Endodermal cell (in vitro differentiated cells): ENCODE results near the gene ASTL. TPM values are rescaled to one million over a fixed set of nuclear protein-coding genes. Genes with fewer than 3 reads are reported as not detected.

Experiments
- DNase-seq: peaks from one replicate; pipeline ENCODE4 v3.0.0-alpha.2; 2017
- H3K27ac ChIP-seq: 2 replicates; pipeline ENCODE4 v1.5.1; 2013; ENCODE audit warnings: mild to moderate bottlenecking, low read depth, low read length, moderate library complexity
- H3K27me3 ChIP-seq: 2 replicates; pipeline ENCODE4 v1.6.1; 2013; ENCODE audit warnings: mild to moderate bottlenecking, low read length, moderate library complexity; ENCODE audit not compliant: insufficient read depth, control insufficient read depth, poor library complexity, severe bottlenecking
- H3K36me3 ChIP-seq: 2 replicates; pipeline ENCODE4 v1.7.0; 2013; ENCODE audit warnings: mild to moderate bottlenecking, low read length, moderate library complexity; ENCODE audit not compliant: control insufficient read depth, insufficient read depth
- H3K4me1 ChIP-seq: one replicate; pipeline ENCODE4 v1.7.0; 2013; ENCODE audit warnings: low read length; ENCODE audit not compliant: control insufficient read depth, insufficient read depth
- H3K4me3 ChIP-seq: 2 replicates; pipeline ENCODE4 v1.5.1; 2013; ENCODE audit warnings: mild to moderate bottlenecking, low read length, moderate library complexity
- H3K9ac ChIP-seq: 2 replicates; pipeline ENCODE4 v1.6.1; 2013; ENCODE audit warnings: mild to moderate bottlenecking, low read length, moderate library complexity; ENCODE audit not compliant: poor library complexity, severe bottlenecking; ENCODE audit errors: extremely low read depth
- H3K9me3 ChIP-seq: 2 replicates; pipeline ENCODE4 v1.6.1; 2013; ENCODE audit warnings: mild to moderate bottlenecking, low read length, moderate library complexity; ENCODE audit not compliant: control insufficient read depth
- H3K27ac Mint-ChIP-seq: 2 replicates; pipeline ENCODE4 v1.8.0; 2020; ENCODE audit warnings: mixed read lengths
- H3K27me3 Mint-ChIP-seq: 2 replicates; pipeline ENCODE4 v1.8.0; 2021; ENCODE audit warnings: mild to moderate bottlenecking, mixed read lengths; ENCODE audit not compliant: insufficient read depth
- H3K36me3 Mint-ChIP-seq: 2 replicates; pipeline ENCODE4 v1.8.0; 2020; ENCODE audit warnings: low read depth, mixed read lengths
- H3K4me1 Mint-ChIP-seq: 2 replicates; pipeline ENCODE4 v1.8.0; 2020; ENCODE audit warnings: mixed read lengths
- H3K4me3 Mint-ChIP-seq: 2 replicates; pipeline ENCODE4 v1.8.0; 2020; ENCODE audit warnings: mild to moderate bottlenecking, moderate library complexity, mixed read lengths
- H3K9me3 Mint-ChIP-seq: 2 replicates; pipeline ENCODE4 v1.8.0; 2020; ENCODE audit warnings: mild to moderate bottlenecking, mixed read lengths
- WGBS, 2 experiments: methylation state at CpG; one replicate each; pipeline versions ENCODE4 v1.1.5 to v1.1.7; 2013; ENCODE audit warnings: missing lambda C conversion rate in 2 of 2, mixed read lengths in 1 of 2; ENCODE audit not compliant: insufficient coverage in 1 of 2, insufficient read length in 1 of 2; 5-methylcytosine and 5-hydroxymethylcytosine counted together
- total RNA-seq, 2 donors: library from RNA; stranded (reverse); fragmentation: NEBNext Ultra II Directional in 1 of 2; extraction: Animal tissue kit (Norgen Biotek cat#: 25700) in 1 of 2; gene quantifications; 2 replicates in 1 of 2; 3 replicates in 1 of 2; pipeline ENCODE4 v1.2.1, GENCODE V29; 2021
- TF ChIP-seq, protein P1 (sequence below): fragments of 200-600 bp; sonication (generic); conservative IDR thresholded peaks from 2 replicates; pipeline ENCODE4 v1.5.0; 2021; ENCODE audit warnings: antibody characterized with exemption, mild to moderate bottlenecking

ASTL gene
- total RNA-seq, 2 donors from 2014 or later: not detected

DNA sequence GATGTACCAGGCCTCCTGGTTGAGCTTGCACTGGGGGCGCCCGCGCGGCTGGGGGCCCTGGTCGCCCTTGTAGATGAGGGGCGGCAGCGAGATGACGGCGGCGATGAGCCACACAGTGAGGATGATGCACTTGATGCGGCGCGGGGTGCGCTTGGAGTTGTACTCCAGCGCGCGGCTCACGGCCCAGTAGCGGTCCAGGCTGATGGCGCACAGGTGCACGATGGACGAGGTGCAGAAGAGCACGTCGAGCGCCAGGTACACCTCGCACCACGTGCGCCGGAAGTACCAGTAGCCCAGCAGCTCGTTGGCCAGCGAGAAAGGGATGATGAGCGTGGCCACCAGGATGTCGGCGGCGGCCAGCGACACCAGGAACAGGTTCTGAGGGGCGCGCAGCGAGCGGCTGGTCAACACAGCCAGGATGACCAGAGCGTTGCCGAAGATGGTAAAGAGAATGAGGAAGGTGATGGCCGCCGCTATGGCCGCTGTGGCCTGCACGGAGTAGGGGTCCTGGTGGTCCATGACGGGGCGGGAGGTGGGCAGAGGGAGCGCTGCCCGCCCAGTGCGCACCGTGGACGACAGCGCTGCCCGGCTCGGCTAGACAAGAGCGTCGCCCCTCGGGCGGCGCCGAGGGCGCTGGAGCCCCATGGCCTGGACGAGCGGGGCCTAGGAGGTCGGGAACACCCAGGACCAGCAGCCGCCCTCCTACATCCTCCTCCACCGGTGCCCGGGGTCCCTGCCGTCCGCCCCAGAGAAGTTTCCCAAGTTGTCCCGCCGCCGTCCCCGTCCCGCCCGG lies 22.5 kb downstream of the ASTL start:
- Mint-ChIP-seq H3K9me3 (peaks cover 3% of the 10 kb centered on the region), H3K27ac (no peak overlapping the region), H3K4me3 (peak overlapping the region; percentile 57), H3K27me3 (peaks cover 65% of the 10 kb centered on the region), H3K4me1 (no peaks in the 10 kb centered on the region), H3K36me3 (no peaks in the 10 kb centered on the region)
- Histone ChIP-seq H3K9ac (no peak overlapping the region), H3K27me3 (peaks cover 50% of the 10 kb centered on the region), H3K36me3 (no peaks in the 10 kb centered on the region), H3K4me3 (no peak overlapping the region), H3K9me3 (no peaks in the 10 kb centered on the region), H3K27ac (no peak overlapping the region), H3K4me1 (no peaks in the 10 kb centered on the region)
- no peak for DNase-seq
- TF ChIP-seq, protein P1, sequence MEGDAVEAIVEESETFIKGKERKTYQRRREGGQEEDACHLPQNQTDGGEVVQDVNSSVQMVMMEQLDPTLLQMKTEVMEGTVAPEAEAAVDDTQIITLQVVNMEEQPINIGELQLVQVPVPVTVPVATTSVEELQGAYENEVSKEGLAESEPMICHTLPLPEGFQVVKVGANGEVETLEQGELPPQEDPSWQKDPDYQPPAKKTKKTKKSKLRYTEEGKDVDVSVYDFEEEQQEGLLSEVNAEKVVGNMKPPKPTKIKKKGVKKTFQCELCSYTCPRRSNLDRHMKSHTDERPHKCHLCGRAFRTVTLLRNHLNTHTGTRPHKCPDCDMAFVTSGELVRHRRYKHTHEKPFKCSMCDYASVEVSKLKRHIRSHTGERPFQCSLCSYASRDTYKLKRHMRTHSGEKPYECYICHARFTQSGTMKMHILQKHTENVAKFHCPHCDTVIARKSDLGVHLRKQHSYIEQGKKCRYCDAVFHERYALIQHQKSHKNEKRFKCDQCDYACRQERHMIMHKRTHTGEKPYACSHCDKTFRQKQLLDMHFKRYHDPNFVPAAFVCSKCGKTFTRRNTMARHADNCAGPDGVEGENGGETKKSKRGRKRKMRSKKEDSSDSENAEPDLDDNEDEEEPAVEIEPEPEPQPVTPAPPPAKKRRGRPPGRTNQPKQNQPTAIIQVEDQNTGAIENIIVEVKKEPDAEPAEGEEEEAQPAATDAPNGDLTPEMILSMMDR: no peak
- WGBS, 2 experiments: 67 to 89% methylated on average over 53 to 77 of the region's 77 CpGs

DNA sequence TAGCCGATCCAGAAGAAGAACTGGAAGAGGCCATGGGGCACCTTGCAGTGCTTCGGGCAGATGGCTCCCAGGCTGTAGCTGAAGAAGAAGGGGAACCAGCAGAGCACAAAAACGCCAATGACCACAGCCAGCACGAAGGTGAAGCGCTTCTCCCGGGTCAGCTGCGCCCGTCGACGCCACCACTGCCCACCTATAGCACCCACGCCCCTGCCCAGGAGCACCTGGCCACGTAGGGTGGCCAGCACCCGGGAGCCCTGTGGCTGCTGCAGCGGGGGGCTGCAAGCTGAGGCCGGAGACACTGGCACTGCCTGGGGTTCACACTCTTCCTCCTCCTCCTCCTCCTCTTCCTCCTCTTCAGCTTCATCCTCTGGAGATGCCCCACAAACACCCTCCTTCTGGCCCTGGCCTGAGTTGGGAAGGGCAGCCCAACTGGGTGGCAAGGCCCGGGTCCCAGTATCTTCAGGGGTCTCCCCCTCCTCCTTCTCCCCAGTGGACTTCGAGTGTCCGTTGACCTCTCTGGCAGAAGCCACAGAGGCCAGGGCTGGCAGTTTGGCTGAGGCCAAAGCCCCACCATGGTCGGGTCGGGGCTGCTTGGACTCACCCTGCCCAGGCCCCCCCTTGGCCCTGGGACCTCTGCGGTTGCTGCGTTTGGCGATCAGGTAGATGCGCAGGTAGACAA lies 23.3 kb downstream of the ASTL start:
- no peak for DNase-seq
- Mint-ChIP-seq H3K27ac (no peak overlapping the region), H3K27me3 (peaks cover 58% of the 10 kb centered on the region), H3K36me3 (no peaks in the 10 kb centered on the region), H3K4me3 (peak overlapping the region; percentile 57), H3K9me3 (peaks cover 3% of the 10 kb centered on the region), H3K4me1 (no peaks in the 10 kb centered on the region)
- WGBS, 2 experiments: 93 to 95% methylated on average over 10 to 24 of the region's 24 CpGs
- TF ChIP-seq, protein P1: no peak
- H3K27ac ChIP-seq: no peak overlapping the region
- H3K27me3 ChIP-seq: peaks cover 42% of the 10 kb centered on the region
- no peak overlapping the region for H3K9ac ChIP-seq
- no peak overlapping the region for H3K4me3 ChIP-seq
- H3K4me1 ChIP-seq: no peaks in the 10 kb centered on the region
- no peaks in the 10 kb centered on the region for H3K9me3 ChIP-seq
- H3K36me3 ChIP-seq: no peaks in the 10 kb centered on the region

DNA sequence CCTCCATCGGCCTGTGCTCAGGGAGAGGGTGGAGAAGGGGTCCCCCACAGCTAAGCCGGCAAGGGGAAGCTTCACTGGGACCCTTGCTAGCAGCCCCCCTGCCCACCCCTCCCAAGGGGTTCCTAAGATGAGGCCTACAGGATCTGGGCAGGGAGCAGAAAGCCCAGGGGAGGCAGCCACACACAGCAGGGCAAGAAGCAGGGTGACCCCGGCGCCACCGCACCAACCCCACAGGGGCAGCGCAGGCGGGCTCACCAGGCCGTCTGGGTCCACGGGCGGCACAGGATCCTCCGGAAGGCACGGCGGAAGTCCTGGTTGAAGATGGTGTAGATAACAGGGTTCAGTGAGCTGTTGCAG lies 23.8 kb downstream of the ASTL start:
- Mint-ChIP-seq H3K9me3 (peaks cover 3% of the 10 kb centered on the region), H3K4me3 (no peak overlapping the region)

More for the DNA sequence above, 23.8 kb downstream of the ASTL start:
- Mint-ChIP-seq H3K27me3 (peaks cover 53% of the 10 kb centered on the region), H3K36me3 (no peaks in the 10 kb centered on the region), H3K27ac (no peak overlapping the region), H3K4me1 (peaks cover 3% of the 10 kb centered on the region)
- H3K36me3 ChIP-seq: no peaks in the 10 kb centered on the region
- 97% methylated on average over 4 to 13 of the region's 13 CpGs for WGBS, 2 experiments
- no peak overlapping the region for H3K9ac ChIP-seq
- H3K4me1 ChIP-seq: no peaks in the 10 kb centered on the region
- DNase-seq: no peak
- H3K4me3 ChIP-seq: no peak overlapping the region
- TF ChIP-seq, protein P1: no peak
- peaks cover 37% of the 10 kb centered on the region for H3K27me3 ChIP-seq
- no peaks in the 10 kb centered on the region for H3K9me3 ChIP-seq
- H3K27ac ChIP-seq: no peak overlapping the region
